ENCODE data around the gene NGLY1. TPM values are rescaled to one million over a fixed set of nuclear protein-coding genes. Genes with fewer than 3 reads are reported as not detected.

The NGLY1 gene
- total RNA-seq, 1 experiment from 2014 or later: 27.0 TPM

DNA sequence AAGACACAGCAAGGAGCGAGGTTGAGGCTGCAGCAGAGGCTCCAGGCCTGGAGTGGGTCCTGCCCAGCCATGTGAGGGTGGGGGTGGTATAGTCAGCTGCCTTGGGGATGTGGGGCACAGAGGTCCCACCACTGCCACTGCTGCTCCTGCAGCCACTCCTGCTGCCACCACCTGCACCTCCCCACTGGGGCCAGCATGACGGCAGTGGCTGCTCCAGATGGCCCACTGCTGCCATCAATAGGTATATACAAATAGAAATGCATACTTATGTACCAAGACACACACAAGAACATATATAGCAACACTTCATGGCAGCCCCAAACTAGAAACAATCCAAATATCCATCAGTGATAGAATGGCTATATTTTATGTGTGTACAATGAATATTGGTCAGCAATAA is 108.6 kb downstream of the NGLY1 start:
- Histone ChIP-seq H4K91ac (ENCODE audit: insufficient read length, low read depth, low read length) (no peak overlapping the region), H3K4me2 (ENCODE audit: insufficient read depth, insufficient read length, low read length) (no peak overlapping the region), H3K18ac (ENCODE audit: insufficient read length, low read depth, low read length) (no peak overlapping the region), H2BK120ac (ENCODE audit: low read depth, low read length, poor library complexity, severe bottlenecking) (no peak overlapping the region), H3K79me2 (ENCODE audit: insufficient read depth, low read length) (no peaks in the 10 kb centered on the region), H4K5ac (ENCODE audit: insufficient read length, low read depth, low read length) (no peak overlapping the region), H3K14ac (ENCODE audit: insufficient read depth, low read length) (no peak overlapping the region), H3K4me1 (ENCODE audit: insufficient read depth, low read length) (no peaks in the 10 kb centered on the region), H2BK12ac (ENCODE audit: insufficient read length, low read depth, low read length) (no peak overlapping the region), H3K9ac (ENCODE audit: extremely low read depth, insufficient read length, low read length) (no peak overlapping the region), H3K9me3 (ENCODE audit: control insufficient read depth, low read depth, low read length) (no peaks in the 10 kb centered on the region), H2BK20ac (ENCODE audit: low read depth, low read length, poor library complexity, severe bottlenecking) (no peak overlapping the region), H3K4ac (ENCODE audit: low read depth, low read length) (no peak overlapping the region), H3K27ac (ENCODE audit: insufficient read length, low read depth, low read length) (no peak overlapping the region), H3T11ph (ENCODE audit: low read length) (no peak overlapping the region), H2BK5ac (ENCODE audit: insufficient read length, low read length) (no peak overlapping the region), H3K56ac (ENCODE audit: insufficient read length, low read depth, low read length) (no peak overlapping the region), H3K23me2 (ENCODE audit: insufficient read length, low read depth, low read length, poor library complexity, severe bottlenecking) (no peaks in the 10 kb centered on the region), H4K8ac (replicated peaks; ENCODE audit: insufficient read length, low read depth, low read length) (no peak overlapping the region), H2AK5ac (ENCODE audit: insufficient read length, low read length) (no peak overlapping the region), H2BK15ac (ENCODE audit: low read depth, low read length) (no peak overlapping the region), H3K27me3 (ENCODE audit: insufficient read depth, low read length) (no peaks in the 10 kb centered on the region), H4K20me1 (ENCODE audit: control insufficient read depth, insufficient read depth, insufficient read length) (no peaks in the 10 kb centered on the region), H3K23ac (ENCODE audit: insufficient read length, low read depth, low read length) (no peak overlapping the region), H2AFZ (ENCODE audit: low read length) (no peak overlapping the region), H3K79me1 (ENCODE audit: insufficient read depth, low read depth, low read length, poor library complexity, severe bottlenecking) (no peaks in the 10 kb centered on the region)
- H3K9me3 Mint-ChIP-seq: peaks cover 0 to under 1% of the 10 kb centered on the region in 2 experiments; a peak in 1 of 5 replicates
- no peaks in the 10 kb centered on the region for H3K36me3 Mint-ChIP-seq (ENCODE audit: insufficient read depth in 1 of 3, low read depth in 3 of 3)
- no peak overlapping the region for H3K27ac Mint-ChIP-seq
- H3K27me3 Mint-ChIP-seq (ENCODE audit: low read depth): no peaks in the 10 kb centered on the region
- no peaks in the 10 kb centered on the region for H3K4me1 Mint-ChIP-seq
- no peak for DNase-seq
- no peak overlapping the region for H3K4me3 Mint-ChIP-seq
- TF ChIP-seq CTCF (conservative IDR thresholded peaks at IDR 0.05): no peak
- no CpG with 5 or more reads among the region's 2 CpGs for WGBS (ENCODE audit: extremely low coverage, insufficient read length, low lambda C conversion rate)
